ENCODE results near the gene TMEM120A. TPM values are rescaled to one million over a fixed set of nuclear protein-coding genes. Genes with fewer than 3 reads are reported as not detected.

The TMEM120A gene
- total RNA-seq, 2 donors from 2014 or later: 22.1 to 35.0 TPM

- WGBS, 2 donors: 84 to 97% methylated on average over 9 to 11 of the region's 20 CpGs
- no peak overlapping the region for H3K4me3 ChIP-seq
- H3K27ac ChIP-seq: no peak overlapping the region
- ATAC-seq (no peak), DNase-seq (no peak)
- peaks cover 20% of the 10 kb centered on the region for H3K4me1 ChIP-seq
- no peak for TF ChIP-seq CTCF (IDR thresholded peaks at IDR 0.05)
- TF ChIP-seq POLR2A (IDR thresholded peaks at IDR 0.05): no peak
- H3K27me3 ChIP-seq: no peaks in the 10 kb centered on the region
- peaks cover 0 to 19% of the 10 kb centered on the region in 2 donors for H3K36me3 ChIP-seq (replicated peaks in 1 of 2; ENCODE audit: insufficient read depth in 1 of 2, low read depth in 2 of 2)
- intact Hi-C loops (cut with DNase I): no loop called here
- H3K9me3 ChIP-seq: no peaks in the 10 kb centered on the region
These were observed 8.1 kb downstream of the TMEM120A start for GRCh38 chr7:75986147-75986781.

GRCh38 chr7:75985518-75986146 is 8.8 kb downstream of the TMEM120A start:
- peaks cover 0 to 19% of the 10 kb centered on the region in 2 donors for H3K36me3 ChIP-seq (replicated peaks in 1 of 2; ENCODE audit: insufficient read depth in 1 of 2, low read depth in 2 of 2)
- no peak overlapping the region for H3K27ac ChIP-seq
- H3K9me3 ChIP-seq: no peaks in the 10 kb centered on the region
- H3K4me3 ChIP-seq: no peak overlapping the region
- peaks cover 16% of the 10 kb centered on the region for H3K4me1 ChIP-seq
- ATAC-seq (no peak), DNase-seq (peak in 2 of 4 donors; percentile 29 to 41)
- intact Hi-C loops (cut with DNase I): no loop called here
- H3K27me3 ChIP-seq: no peaks in the 10 kb centered on the region
- TF ChIP-seq POLR2A (IDR thresholded peaks at IDR 0.05): no peak
- TF ChIP-seq CTCF (IDR thresholded peaks at IDR 0.05): no peak
- 77 to 89% methylated on average over 7 to 27 of the region's 41 CpGs for WGBS, 2 donors

- intact Hi-C loops (cut with DNase I): no loop called here
- no peak overlapping the region for H3K27ac ChIP-seq
These were observed 9.3 kb downstream of the TMEM120A start for GRCh38 chr7:75985009-75985517.

GRCh38 chr7:75984130-75985008 is 10.0 kb downstream of the TMEM120A start:
- Histone ChIP-seq H3K9me3 (no peaks in the 10 kb centered on the region), H3K4me3 (no peak overlapping the region), H3K27ac (no peak overlapping the region), H3K36me3 (replicated peaks in 1 of 2; ENCODE audit: insufficient read depth in 1 of 2, low read depth in 2 of 2) (peaks cover 0 to 19% of the 10 kb centered on the region in 2 donors), H3K4me1 (peaks cover 12% of the 10 kb centered on the region), H3K27me3 (no peaks in the 10 kb centered on the region)
- ATAC-seq (no peak), DNase-seq (peak in 1 of 4 donors; percentile 6)
- intact Hi-C loops (cut with DNase I): no loop called here
- no peak for TF ChIP-seq POLR2A (IDR thresholded peaks at IDR 0.05)
- no peak for TF ChIP-seq CTCF (IDR thresholded peaks at IDR 0.05)
- WGBS, 2 donors: 90 to 95% methylated on average over 26 to 38 of the region's 44 CpGs

More at GRCh38 chr7:75985009-75985517, 9.3 kb downstream of the TMEM120A start:
- DNase-seq (peak in 1 of 4 donors; percentile 8), ATAC-seq (no peak)
- Histone ChIP-seq H3K9me3 (no peaks in the 10 kb centered on the region), H3K4me3 (no peak overlapping the region), H3K27me3 (no peaks in the 10 kb centered on the region), H3K4me1 (peaks cover 15% of the 10 kb centered on the region), H3K36me3 (replicated peaks in 1 of 2; ENCODE audit: insufficient read depth in 1 of 2, low read depth in 2 of 2) (peaks cover 0 to 19% of the 10 kb centered on the region in 2 donors)
- TF ChIP-seq POLR2A (IDR thresholded peaks at IDR 0.05) (no peak), CTCF (IDR thresholded peaks at IDR 0.05) (no peak)
- 84 to 86% methylated on average over 14 to 16 of the region's 21 CpGs for WGBS, 2 donors

Measured in body of pancreas (tissue), 4 donors.